Epidermal melanocyte (primary cell): ENCODE measurements around the gene ADGRB2.

Source experiments
- DNase-seq: peaks from one replicate; pipeline ENCODE4 v3.0.0; 2011; ENCODE audit warnings: low spot score; ENCODE audit not compliant: insufficient read length

Gene ADGRB2

GRCh38 chr1:31750858-31751510 is 13.2 kb downstream of the ADGRB2 start:
- DNase-seq = no peak

- no peak for DNase-seq
Observed at GRCh38 chr1:31749785-31750735, 14.1 kb downstream of the ADGRB2 start.

GRCh38 chr1:31748365-31748764 is 15.8 kb downstream of the ADGRB2 start:
- no peak for DNase-seq

GRCh38 chr1:31747304-31747703 is 16.8 kb downstream of the ADGRB2 start:
- no peak for DNase-seq

GRCh38 chr1:31746687-31747086 is 17.5 kb downstream of the ADGRB2 start:
- no peak for DNase-seq

- DNase-seq = no peak
Observed at GRCh38 chr1:31745946-31746670, 18.0 kb downstream of the ADGRB2 start.

GRCh38 chr1:31745096-31745945 is 18.8 kb downstream of the ADGRB2 start:
- DNase-seq = peak; percentile 89

GRCh38 chr1:31744165-31744888 is 19.8 kb downstream of the ADGRB2 start:
- DNase-seq = no peak

- DNase-seq = no peak
Observed at GRCh38 chr1:31742462-31743212, 21.5 kb downstream of the ADGRB2 start.

- DNase-seq = no peak
Observed at GRCh38 chr1:31739346-31739745, 24.8 kb downstream of the ADGRB2 start.

- no peak for DNase-seq
Observed at GRCh38 chr1:31736675-31737074, 27.5 kb downstream of the ADGRB2 start.

GRCh38 chr1:31735571-31735970 is 28.6 kb downstream of the ADGRB2 start:
- no peak for DNase-seq

GRCh38 chr1:31734582-31735107 is 29.5 kb downstream of the ADGRB2 start:
- no peak for DNase-seq

GRCh38 chr1:31733389-31734219 is 30.5 kb downstream of the ADGRB2 start:
- DNase-seq = no peak

- DNase-seq = no peak
Observed at GRCh38 chr1:31732751-31733289, 31.3 kb downstream of the ADGRB2 start.

- no peak for DNase-seq
Observed at GRCh38 chr1:31732343-31732742, 31.8 kb downstream of the ADGRB2 start.

GRCh38 chr1:31731049-31731565 is 33.0 kb downstream of the ADGRB2 start:
- DNase-seq = no peak
